ENCODE measurements around the gene ARMC12. TPM values are rescaled to one million over a fixed set of nuclear protein-coding genes. Genes with fewer than 3 reads are reported as not detected.

Gene ARMC12
- total and polyA plus RNA-seq, 2 of the 13 experiments (the other 11 are each of a cell fraction or from before 2014, with no cell fraction given) = 1.3 TPM; not detected in 1

GRCh38 chr6:35688605-35689322 lies 48.1 kb upstream of the ARMC12 start, which contains the start of gene FKBP5 (continued):
- TF ChIP-seq, protein P1, sequence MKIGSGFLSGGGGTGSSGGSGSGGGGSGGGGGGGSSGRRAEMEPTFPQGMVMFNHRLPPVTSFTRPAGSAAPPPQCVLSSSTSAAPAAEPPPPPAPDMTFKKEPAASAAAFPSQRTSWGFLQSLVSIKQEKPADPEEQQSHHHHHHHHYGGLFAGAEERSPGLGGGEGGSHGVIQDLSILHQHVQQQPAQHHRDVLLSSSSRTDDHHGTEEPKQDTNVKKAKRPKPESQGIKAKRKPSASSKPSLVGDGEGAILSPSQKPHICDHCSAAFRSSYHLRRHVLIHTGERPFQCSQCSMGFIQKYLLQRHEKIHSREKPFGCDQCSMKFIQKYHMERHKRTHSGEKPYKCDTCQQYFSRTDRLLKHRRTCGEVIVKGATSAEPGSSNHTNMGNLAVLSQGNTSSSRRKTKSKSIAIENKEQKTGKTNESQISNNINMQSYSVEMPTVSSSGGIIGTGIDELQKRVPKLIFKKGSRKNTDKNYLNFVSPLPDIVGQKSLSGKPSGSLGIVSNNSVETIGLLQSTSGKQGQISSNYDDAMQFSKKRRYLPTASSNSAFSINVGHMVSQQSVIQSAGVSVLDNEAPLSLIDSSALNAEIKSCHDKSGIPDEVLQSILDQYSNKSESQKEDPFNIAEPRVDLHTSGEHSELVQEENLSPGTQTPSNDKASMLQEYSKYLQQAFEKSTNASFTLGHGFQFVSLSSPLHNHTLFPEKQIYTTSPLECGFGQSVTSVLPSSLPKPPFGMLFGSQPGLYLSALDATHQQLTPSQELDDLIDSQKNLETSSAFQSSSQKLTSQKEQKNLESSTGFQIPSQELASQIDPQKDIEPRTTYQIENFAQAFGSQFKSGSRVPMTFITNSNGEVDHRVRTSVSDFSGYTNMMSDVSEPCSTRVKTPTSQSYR (CRISPR knock-in tag; IDR thresholded peaks at IDR 0.05; ENCODE audit: borderline replicate concordance) = no peak; the same call in 1 of the 2 replicates
- TF ChIP-seq ZNF441 (CRISPR knock-in tag; IDR thresholded peaks at IDR 0.05; ENCODE audit: borderline replicate concordance) (peak; percentile 77; the same call in 1 of the 2 replicates), ZSCAN25 (CRISPR knock-in tag; IDR thresholded peaks at IDR 0.05) (no peak), KDM6A (CRISPR knock-in tag; IDR thresholded peaks at IDR 0.05; ENCODE audit: low read depth) (0 out of 2 replicates have a peak, but pooled peaks have one; percentile 14), CEBPB (IDR thresholded peaks at IDR 0.05; ENCODE audit: borderline replicate concordance, low read depth, low read length) (no peak), STAG1 (CRISPR knock-in tag; IDR thresholded peaks at IDR 0.05) (no peak), CC2D1A (CRISPR knock-in tag; IDR thresholded peaks at IDR 0.05) (no peak), SRY (CRISPR knock-in tag; IDR thresholded peaks at IDR 0.05) (0 out of 2 replicates have a peak, but pooled peaks have one; percentile 57), MAX (IDR thresholded peaks at IDR 0.05) (peak; percentile 95), MAF1 (CRISPR knock-in tag; IDR thresholded peaks at IDR 0.05; ENCODE audit: borderline replicate concordance) (no peak), KLF13 (CRISPR knock-in tag; IDR thresholded peaks at IDR 0.05) (no peak; the same call in 1 of the 2 replicates), YEATS4 (CRISPR knock-in tag; IDR thresholded peaks at IDR 0.05; ENCODE audit: borderline replicate concordance) (peak; percentile 65; the same call in 1 of the 2 replicates), HIVEP1 (CRISPR knock-in tag; IDR thresholded peaks at IDR 0.05) (0 out of 2 replicates have a peak, but pooled peaks have one; percentile 25), CCAR2 (optimal IDR thresholded peaks at IDR 0.05; ENCODE audit: low read depth, low read length) (no peak), NRL (CRISPR knock-in tag; IDR thresholded peaks at IDR 0.05; ENCODE audit: borderline replicate concordance) (peak; percentile 49; the same call in 1 of the 2 replicates), ZNF260 (CRISPR knock-in tag; IDR thresholded peaks at IDR 0.05; ENCODE audit: borderline replicate concordance, low read depth) (no peak), ZNF138 (CRISPR knock-in tag; IDR thresholded peaks at IDR 0.05; ENCODE audit: low read depth) (no peak; the same call in 1 of the 2 replicates), ZBTB42 (CRISPR knock-in tag; IDR thresholded peaks at IDR 0.05) (0 out of 2 replicates have a peak, but pooled peaks have one; percentile 68), MAFK (conservative IDR thresholded peaks at IDR 0.05 in 1 of 2, IDR thresholded peaks at IDR 0.05 in 1 of 2; ENCODE audit: low read length in 2 of 2) (no peak), ZNF549 (CRISPR knock-in tag; IDR thresholded peaks at IDR 0.05) (0 out of 2 replicates have a peak, but pooled peaks have one; percentile 17)
- TF ChIP-seq, protein P2, sequence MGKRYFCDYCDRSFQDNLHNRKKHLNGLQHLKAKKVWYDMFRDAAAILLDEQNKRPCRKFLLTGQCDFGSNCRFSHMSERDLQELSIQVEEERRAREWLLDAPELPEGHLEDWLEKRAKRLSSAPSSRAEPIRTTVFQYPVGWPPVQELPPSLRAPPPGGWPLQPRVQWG (CRISPR knock-in tag; IDR thresholded peaks at IDR 0.05; ENCODE audit: borderline replicate concordance, low read depth) = no peak
- TF ChIP-seq, protein P3, sequence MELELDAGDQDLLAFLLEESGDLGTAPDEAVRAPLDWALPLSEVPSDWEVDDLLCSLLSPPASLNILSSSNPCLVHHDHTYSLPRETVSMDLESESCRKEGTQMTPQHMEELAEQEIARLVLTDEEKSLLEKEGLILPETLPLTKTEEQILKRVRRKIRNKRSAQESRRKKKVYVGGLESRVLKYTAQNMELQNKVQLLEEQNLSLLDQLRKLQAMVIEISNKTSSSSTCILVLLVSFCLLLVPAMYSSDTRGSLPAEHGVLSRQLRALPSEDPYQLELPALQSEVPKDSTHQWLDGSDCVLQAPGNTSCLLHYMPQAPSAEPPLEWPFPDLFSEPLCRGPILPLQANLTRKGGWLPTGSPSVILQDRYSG (CRISPR knock-in tag; IDR thresholded peaks at IDR 0.05) = no peak
- TF ChIP-seq, protein P4, sequence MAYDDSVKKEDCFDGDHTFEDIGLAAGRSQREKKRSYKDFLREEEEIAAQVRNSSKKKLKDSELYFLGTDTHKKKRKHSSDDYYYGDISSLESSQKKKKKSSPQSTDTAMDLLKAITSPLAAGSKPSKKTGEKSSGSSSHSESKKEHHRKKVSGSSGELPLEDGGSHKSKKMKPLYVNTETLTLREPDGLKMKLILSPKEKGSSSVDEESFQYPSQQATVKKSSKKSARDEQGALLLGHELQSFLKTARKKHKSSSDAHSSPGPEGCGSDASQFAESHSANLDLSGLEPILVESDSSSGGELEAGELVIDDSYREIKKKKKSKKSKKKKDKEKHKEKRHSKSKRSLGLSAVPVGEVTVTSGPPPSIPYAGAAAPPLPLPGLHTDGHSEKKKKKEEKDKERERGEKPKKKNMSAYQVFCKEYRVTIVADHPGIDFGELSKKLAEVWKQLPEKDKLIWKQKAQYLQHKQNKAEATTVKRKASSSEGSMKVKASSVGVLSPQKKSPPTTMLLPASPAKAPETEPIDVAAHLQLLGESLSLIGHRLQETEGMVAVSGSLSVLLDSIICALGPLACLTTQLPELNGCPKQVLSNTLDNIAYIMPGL (CRISPR knock-in tag; IDR thresholded peaks at IDR 0.05; ENCODE audit: borderline replicate concordance in 1 of 2, low read depth in 1 of 2) = peak in 1 of 2 experiments; percentile 43; a peak in 1 of 4 replicates

All from HepG2 (cell line).